ENCODE measurements around the gene ZMYM2.

DNA sequence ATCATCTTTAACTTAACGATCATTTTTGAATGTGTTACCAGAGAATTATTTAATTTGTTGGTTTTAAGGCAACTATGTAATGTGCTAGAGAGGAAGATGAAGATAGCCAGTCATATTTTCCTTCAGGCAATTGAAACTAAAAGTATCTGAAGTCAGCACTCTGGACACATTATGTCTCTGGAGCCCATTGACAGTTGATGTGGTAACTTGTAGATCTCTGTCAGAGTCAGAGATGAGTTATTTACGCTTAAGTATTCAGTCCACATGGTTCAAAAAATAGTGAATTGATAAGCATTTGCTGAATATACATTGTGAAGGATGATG, 2.1 kb downstream of the ZMYM2 start:
- TF ChIP-seq TAF1 (IDR thresholded peaks at IDR 0.05; ENCODE audit: low read depth, low read length) (no peak), POLR2A (IDR thresholded peaks at IDR 0.05; ENCODE audit: low read depth, low read length) (no peak)

Measured in GM12891 (cell line).